ENCODE data around the gene DRG2. TPM values are rescaled to one million over a fixed set of nuclear protein-coding genes. Genes with fewer than 3 reads are reported as not detected.

The DRG2 gene
- total RNA-seq, 1 experiment from 2014 or later: 41.5 TPM

GRCh38 chr17:18122990-18123753, 35.4 kb downstream of the DRG2 start:
- Histone ChIP-seq H3K36me3 (no peaks in the 10 kb centered on the region), H3K4me3 (no peak overlapping the region), H3K9me3 (no peaks in the 10 kb centered on the region), H3K27me3 (no peaks in the 10 kb centered on the region)
- DNase-seq: no peak

DNA sequence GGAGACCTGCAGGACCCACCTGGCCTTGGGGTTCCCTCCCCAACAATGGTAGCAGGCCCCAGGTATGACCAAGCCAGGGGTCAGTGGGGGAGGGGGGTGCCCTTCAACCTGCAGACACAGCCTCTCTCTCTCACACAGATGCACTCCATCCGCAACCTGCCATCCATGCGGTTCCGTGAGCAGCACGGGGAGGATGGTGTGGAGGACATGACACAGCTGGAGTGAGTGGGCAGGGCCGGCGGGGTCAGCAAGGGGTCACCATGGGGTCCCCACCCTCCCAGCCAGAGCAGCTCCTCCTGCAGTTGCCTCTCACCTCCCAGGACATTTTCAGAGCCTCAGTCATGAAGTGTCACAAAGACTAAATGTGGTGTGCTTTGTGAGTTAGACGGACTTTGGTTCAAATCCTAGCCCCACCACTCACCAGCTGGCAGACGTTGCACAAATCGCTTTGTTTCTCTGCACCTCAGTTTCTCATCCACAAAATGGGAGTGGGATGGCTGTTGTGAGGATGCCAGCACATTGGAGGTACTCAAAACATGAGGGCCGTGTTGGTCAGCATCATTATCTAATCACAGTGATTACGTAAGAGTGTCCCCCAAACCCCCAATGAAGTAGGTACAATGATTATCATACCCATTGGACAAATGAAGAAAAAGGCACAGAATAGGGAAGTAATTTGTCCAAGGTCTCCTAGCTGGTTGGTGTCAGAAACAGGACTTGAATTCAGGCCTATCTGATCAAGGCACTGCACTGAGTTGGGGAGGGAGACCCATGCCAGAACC, 36.8 kb downstream of the DRG2 start:
- no peaks in the 10 kb centered on the region for H3K27me3 ChIP-seq
- no peaks in the 10 kb centered on the region for H3K36me3 ChIP-seq
- no peak for DNase-seq
- no peak overlapping the region for H3K4me3 ChIP-seq
- H3K9me3 ChIP-seq: no peaks in the 10 kb centered on the region

DNA sequence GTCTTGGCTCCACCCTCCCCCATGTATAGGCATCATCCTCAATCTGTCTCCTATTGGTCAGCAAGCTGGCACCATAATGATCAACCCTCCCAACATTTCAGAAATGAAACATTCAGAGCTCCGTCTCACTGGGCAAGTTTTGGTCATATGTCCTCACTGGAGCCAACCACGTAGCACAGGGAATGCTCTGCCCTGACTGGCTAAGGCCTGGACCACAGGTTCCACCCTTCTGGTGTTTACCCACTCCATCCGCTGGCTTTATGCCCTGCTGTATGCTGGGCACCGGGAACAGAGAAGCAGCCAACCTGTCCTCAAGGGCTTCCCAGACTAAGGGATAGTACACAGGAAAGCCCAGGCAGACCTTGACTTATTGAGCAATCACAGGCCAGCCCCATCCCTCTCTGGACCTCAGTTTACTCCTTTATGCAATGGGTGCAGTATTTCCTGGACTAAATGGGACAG, 41.3 kb downstream of the DRG2 start:
- Histone ChIP-seq H3K36me3 (no peaks in the 10 kb centered on the region), H3K4me3 (no peak overlapping the region), H3K27me3 (no peaks in the 10 kb centered on the region), H3K9me3 (no peaks in the 10 kb centered on the region)
- peak; percentile 35 for DNase-seq

DNA sequence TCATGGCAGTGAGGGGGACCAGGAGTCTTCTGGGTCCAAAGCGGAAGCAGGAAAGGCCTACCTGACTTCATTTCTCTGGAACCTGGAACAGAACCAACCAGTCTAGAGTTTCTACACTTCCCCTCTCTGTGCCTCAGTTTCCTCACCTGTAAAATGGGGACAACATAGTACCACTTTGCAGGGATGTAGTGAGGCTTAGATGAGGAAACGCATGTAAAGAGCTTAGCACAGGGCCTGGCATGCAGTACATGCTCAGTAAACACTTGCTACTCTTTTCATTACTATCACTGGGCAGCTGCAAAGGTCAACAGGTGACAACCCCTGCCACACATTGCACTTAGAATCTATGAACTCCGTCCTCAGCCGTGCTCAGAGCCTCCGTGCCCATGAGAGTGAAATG, 45.0 kb downstream of the DRG2 start:
- H3K4me3 ChIP-seq: no peak overlapping the region
- DNase-seq: no peak
- H3K36me3 ChIP-seq: no peaks in the 10 kb centered on the region
- H3K9me3 ChIP-seq: no peaks in the 10 kb centered on the region
- H3K27me3 ChIP-seq: no peaks in the 10 kb centered on the region

GRCh38 chr17:18136357-18136756, 48.6 kb downstream of the DRG2 start:
- no peaks in the 10 kb centered on the region for H3K36me3 ChIP-seq
- no peaks in the 10 kb centered on the region for H3K27me3 ChIP-seq
- no peak overlapping the region for H3K4me3 ChIP-seq
- H3K9me3 ChIP-seq: no peaks in the 10 kb centered on the region
- no peak for DNase-seq

- H3K4me3 ChIP-seq: no peak overlapping the region
- DNase-seq: no peak
- no peaks in the 10 kb centered on the region for H3K27me3 ChIP-seq
- H3K9me3 ChIP-seq: no peaks in the 10 kb centered on the region
- no peaks in the 10 kb centered on the region for H3K36me3 ChIP-seq
These were observed 50.5 kb downstream of the DRG2 start for GRCh38 chr17:18138065-18138749.

GRCh38 chr17:18139092-18139491, 51.3 kb downstream of the DRG2 start:
- Histone ChIP-seq H3K9me3 (no peaks in the 10 kb centered on the region), H3K27me3 (no peaks in the 10 kb centered on the region), H3K36me3 (no peaks in the 10 kb centered on the region), H3K4me3 (no peak overlapping the region)
- no peak for DNase-seq

- Histone ChIP-seq H3K4me3 (no peak overlapping the region), H3K36me3 (no peaks in the 10 kb centered on the region), H3K9me3 (no peaks in the 10 kb centered on the region), H3K27me3 (no peaks in the 10 kb centered on the region)
- DNase-seq: no peak
These were observed 51.8 kb downstream of the DRG2 start for GRCh38 chr17:18139498-18139897.

DNA sequence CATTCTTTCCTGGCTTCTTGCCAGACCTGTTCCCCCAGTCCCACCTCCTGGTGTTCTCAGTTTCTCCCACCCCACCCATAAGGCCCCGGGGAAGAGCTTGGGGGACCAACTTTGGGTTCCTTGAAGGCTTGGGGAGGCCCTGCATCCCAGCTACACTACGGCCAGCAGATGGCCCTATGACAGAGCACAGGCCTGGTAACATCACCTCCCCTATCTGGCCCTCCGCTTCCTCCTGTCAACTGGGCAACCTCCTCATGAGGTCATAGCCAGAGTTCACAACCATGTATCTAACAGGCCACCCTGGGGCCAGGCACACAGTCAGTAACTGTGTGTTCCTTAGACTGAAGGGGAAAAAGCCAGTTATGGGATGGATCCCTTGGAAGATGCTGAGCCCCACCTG, 52.2 kb downstream of the DRG2 start:
- Histone ChIP-seq H3K9me3 (no peaks in the 10 kb centered on the region), H3K4me3 (no peak overlapping the region), H3K27me3 (no peaks in the 10 kb centered on the region), H3K36me3 (no peaks in the 10 kb centered on the region)
- peak; percentile 15 for DNase-seq

DNA sequence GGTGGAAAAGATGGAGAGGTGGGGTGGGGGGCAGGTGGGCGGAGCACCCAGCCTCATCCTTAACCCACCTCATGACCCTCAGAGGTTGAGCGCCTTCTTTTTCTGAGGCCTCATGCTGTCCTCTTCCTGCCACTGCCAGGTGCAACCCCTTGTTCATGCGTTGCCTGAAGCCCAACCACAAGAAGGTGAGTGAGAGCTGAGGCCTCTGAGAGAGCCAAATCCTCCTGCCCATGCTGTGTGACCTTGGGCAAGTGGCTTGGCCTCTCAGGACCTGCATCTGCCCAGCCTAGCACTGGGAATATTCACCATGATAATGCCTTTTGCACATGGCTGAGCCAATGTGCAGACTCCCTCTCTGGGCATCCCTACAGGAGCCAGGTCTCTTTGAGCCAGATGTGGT, 52.9 kb downstream of the DRG2 start:
- DNase-seq: no peak
- Histone ChIP-seq H3K27me3 (no peaks in the 10 kb centered on the region), H3K4me3 (no peak overlapping the region), H3K9me3 (no peaks in the 10 kb centered on the region), H3K36me3 (no peaks in the 10 kb centered on the region)

DNA sequence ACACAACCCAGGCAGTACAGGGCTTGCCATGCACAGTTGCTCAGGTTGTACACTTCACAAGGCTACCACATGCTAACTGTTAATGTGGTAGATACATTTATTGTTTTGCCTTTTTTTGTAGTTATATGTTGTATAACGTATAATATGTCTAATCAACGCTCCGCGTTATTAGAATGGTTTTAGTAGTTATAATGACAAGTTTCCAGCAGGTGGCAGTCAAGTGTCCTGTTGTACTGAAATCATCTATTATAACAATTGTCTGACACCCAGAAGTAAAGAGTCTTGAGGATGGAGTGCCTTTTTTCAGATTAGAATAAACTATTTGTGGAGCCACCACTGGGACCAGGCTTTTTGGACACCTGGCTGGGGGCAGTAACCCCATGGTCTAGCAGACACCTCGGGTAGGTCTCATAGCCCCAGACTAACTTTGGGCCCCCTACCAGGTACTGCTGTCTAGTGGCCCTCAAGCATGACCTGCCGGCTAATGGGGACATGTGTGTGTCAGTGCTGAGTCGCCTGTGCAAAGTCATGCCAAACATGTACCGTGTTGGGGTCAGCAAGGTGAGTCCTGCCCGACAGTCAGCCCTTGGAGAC, 53.6 kb downstream of the DRG2 start:
- no peaks in the 10 kb centered on the region for H3K36me3 ChIP-seq
- no peaks in the 10 kb centered on the region for H3K9me3 ChIP-seq
- H3K27me3 ChIP-seq: no peaks in the 10 kb centered on the region
- DNase-seq: no peak
- no peak overlapping the region for H3K4me3 ChIP-seq

GRCh38 chr17:18142417-18142816, 54.7 kb downstream of the DRG2 start:
- Histone ChIP-seq H3K4me3 (no peak overlapping the region), H3K9me3 (no peaks in the 10 kb centered on the region), H3K36me3 (no peaks in the 10 kb centered on the region), H3K27me3 (no peaks in the 10 kb centered on the region)
- DNase-seq: no peak

DNA sequence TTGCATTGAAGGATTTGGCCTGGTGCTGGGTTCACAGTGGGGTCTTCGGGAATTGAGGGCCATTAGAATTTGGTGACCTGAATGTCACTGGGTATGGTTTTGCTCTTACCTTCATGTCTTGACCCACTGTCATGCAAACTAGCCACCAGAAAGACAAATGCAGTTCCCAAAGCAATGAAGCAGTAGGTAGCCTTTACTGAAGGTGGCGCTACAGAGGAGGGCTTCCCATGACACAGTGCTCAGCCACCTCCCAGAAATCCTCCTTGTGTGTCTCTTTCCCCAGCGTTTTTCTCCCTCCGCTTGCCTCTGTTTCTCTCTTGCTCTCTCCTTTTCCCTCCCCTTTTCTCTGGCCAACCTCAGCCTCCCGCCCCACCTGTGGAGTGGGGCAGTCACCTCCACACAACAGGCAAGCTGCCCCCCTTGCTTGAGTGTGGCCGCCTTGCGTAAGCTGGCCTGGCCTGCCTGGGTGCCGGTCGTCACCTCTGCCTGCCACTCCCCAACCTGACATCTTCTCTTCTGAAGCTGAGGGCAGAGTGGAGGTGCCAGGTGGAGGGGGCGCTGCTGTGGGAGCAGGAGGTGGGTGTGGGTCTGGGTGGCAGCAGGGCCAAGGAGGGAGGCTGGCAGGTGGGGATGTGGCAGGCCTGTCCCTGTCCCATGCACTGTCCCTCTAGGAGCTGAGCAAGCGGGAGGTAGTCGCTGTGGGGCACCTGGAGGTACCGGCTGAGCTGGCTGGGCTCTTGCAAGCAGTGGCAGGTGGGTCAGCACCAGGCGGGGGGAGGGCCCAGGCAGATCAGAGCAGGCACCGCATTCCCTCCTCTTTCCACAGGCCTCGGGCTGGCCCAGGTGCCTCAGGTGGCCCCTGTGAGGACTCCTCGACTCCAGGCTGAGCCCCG, 55.5 kb downstream of the DRG2 start:
- no peaks in the 10 kb centered on the region for H3K36me3 ChIP-seq
- no peak overlapping the region for H3K4me3 ChIP-seq
- no peak for DNase-seq
- no peaks in the 10 kb centered on the region for H3K27me3 ChIP-seq
- no peaks in the 10 kb centered on the region for H3K9me3 ChIP-seq

GRCh38 chr17:18144261-18144660, 56.5 kb downstream of the DRG2 start:
- Histone ChIP-seq H3K36me3 (no peaks in the 10 kb centered on the region), H3K9me3 (no peaks in the 10 kb centered on the region), H3K27me3 (no peaks in the 10 kb centered on the region), H3K4me3 (no peak overlapping the region)
- no peak for DNase-seq

DNA sequence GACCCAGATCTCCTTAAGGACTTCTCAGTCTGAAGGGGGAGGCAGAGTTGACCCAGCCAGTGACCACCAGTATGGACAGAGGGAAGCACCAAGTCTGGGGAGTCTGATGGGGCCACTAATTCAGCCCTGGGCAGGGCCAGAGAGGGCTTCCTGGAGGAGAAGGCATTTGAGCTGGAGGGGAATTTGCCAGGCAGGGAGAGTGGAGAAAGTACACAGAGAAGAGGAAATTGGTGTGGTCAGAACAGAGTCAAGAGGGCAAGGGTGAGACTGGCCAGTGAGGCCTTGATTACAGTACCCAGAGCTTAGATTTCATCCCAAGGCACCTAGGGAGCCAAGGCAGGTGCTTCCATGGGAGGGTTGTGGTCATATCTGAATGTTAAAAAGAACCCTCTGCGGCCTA, 57.1 kb downstream of the DRG2 start:
- no peak for DNase-seq
- no peaks in the 10 kb centered on the region for H3K36me3 ChIP-seq
- H3K9me3 ChIP-seq: no peaks in the 10 kb centered on the region
- no peaks in the 10 kb centered on the region for H3K27me3 ChIP-seq
- no peak overlapping the region for H3K4me3 ChIP-seq

DNA sequence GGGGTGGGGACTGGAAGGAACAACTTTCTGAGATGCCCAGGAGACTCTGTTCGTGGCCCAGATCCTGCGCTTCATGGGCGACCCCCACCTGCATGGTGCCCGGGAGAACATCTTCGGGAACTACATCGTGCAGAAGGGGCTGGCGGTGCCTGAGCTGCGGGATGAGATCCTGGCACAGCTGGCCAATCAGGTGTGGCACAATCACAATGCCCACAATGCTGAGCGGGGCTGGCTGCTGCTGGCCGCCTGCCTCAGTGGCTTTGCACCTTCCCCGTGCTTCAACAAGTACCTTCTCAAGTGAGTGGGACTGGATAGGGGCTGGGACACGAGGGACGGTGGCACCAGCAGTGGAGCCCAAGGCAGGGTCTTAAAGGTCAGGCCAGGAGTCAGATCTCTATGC, 58.1 kb downstream of the DRG2 start:
- no peaks in the 10 kb centered on the region for H3K36me3 ChIP-seq
- H3K27me3 ChIP-seq: no peaks in the 10 kb centered on the region
- H3K4me3 ChIP-seq: no peak overlapping the region
- DNase-seq: no peak
- H3K9me3 ChIP-seq: no peaks in the 10 kb centered on the region
